Skeletal muscle cell (primary cell): ENCODE measurements around the gene SCN9A.
"Not testable (repeated sequence)": the region's sequence is repeated elsewhere in the genome, so short reads cannot be mapped to it uniquely, and the experiment has no call there.

Experiments used
- DNase-seq: peaks from one replicate; pipeline ENCODE4 v3.0.0-alpha.2; 2010; ENCODE audit warnings: low read depth
- H3K4me3 ChIP-seq: 2 replicates; pipeline ENCODE4 v1.5.1; 2011; ENCODE audit warnings: low read depth, mild to moderate bottlenecking, control low read depth, low read length, moderate library complexity

SCN9A gene

GRCh38 chr2:166375736-166376487 is at the start of gene SCN9A:
Gene SCN9A (minus strand): TSS chr2:166375944. CDS start chr2:166311756, 64,188 bp downstream.
- DNase-seq = peak; percentile 59
- peak within 1 kb of the TSS; percentile 56 for H3K4me3 ChIP-seq

- no peak for DNase-seq
- H3K4me3 ChIP-seq = no peak overlapping the region
These were observed 49.1 kb upstream of the SCN9A start for GRCh38 chr2:166424841-166425240.

GRCh38 chr2:166419616-166419934 is 43.8 kb upstream of the SCN9A start:
- H3K4me3 ChIP-seq = no peak overlapping the region
- DNase-seq = peak; percentile 11

- no peak overlapping the region for H3K4me3 ChIP-seq
- no peak for DNase-seq
These were observed 43.3 kb upstream of the SCN9A start for GRCh38 chr2:166418853-166419615.

DNA sequence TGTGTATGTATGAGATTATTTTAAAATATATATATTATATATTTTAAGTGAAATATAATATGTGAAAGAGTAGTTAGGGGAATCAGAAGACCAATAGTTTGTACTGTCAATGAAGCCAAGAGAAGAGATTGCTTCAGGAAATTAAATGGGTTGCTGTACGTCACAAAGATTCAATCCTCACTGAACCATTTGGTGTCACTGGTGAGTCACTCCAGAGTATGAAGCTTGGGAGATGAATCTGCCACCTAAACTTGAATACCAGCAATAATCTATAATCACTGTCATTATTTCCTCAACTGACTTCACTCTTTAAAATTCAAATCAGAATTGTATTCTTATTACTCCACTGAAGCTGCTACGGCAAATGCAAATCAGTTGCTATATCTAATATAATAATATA is 41.9 kb upstream of the SCN9A start:
- H3K4me3 ChIP-seq = no peak overlapping the region
- peak; percentile 39 for DNase-seq

- H3K4me3 ChIP-seq = no peak overlapping the region
- no peak for DNase-seq
These were observed 37.5 kb upstream of the SCN9A start for GRCh38 chr2:166413255-166413654.

DNA sequence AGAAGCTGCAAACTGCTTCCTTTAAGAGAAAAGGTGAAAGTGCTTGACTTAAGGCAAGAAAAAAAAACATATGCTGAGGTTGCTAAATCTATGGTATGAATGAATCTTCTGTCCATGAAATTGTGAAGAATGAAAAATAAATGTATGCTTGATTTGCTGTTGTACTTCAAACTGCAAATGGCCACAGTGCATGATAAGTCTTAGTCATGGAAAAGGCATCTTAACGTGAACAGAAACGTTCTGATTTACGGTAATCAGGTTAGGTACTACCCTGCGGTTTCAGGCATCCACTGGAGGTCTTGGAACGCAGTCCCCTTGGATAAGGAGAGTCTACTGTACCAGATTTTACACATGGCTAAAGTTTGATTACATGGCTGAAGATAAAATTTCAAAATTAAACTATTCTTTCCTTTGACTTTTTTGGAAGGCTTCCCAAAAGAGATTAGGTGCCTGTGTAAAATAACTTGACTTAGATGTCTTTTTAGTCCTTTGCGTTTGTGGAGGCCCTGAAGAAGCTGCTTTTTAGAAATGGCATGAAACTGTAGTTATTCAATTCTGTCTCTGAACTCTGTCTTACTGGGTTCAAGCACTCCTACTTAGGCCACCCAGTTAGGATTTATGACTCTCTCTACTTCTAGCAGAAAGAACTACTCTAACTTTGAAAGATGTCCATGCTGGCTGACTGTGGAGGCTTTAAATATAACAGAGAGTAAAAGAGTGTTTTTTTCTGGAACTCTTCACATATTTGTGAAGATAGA is 35.9 kb upstream of the SCN9A start:
- no peak for DNase-seq
- H3K4me3 ChIP-seq = no peak overlapping the region

GRCh38 chr2:166410828-166411472 is 35.2 kb upstream of the SCN9A start:
- peak; percentile 92 for DNase-seq
- H3K4me3 ChIP-seq = no peak overlapping the region

GRCh38 chr2:166407746-166408145 is 32.0 kb upstream of the SCN9A start:
- not testable (repeated sequence) for H3K4me3 ChIP-seq, DNase-seq

DNA sequence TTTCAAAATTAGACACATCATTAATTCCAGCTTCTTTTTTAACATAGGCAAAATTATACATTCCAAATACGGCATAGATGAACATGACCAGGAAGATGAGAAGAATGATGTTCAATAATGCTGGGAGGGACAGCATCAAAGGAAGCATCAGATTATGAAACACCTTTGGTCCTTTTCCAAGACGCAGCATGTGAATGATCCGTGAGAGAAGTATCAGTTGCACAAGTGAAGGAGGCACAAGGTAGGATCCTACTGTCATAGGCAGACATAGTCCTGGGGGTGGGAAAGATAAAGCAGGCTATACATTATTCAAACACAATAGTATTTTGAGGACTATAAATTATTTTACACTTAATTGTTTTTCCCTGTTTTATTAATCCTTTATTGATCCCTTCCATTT is 30.6 kb upstream of the SCN9A start:
- no peak for DNase-seq
- no peak overlapping the region for H3K4me3 ChIP-seq

DNA sequence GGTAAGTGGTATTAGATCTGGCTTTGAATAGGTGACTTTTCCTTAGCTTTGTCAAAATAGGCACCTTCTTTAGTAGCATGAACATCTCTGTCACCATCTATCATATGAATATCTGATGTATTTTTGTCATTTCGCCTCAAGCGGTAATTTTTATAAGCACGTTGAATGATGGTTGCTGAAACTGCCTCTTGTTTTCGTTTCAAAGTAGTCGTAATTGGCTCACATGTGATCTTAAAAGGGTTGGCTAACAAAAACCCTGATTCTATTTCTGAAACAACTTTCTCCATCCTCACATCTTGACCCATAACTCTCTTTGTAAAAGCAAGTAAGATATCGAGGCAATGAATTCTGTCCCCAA is 29.8 kb upstream of the SCN9A start:
- DNase-seq = no peak
- H3K4me3 ChIP-seq = no peak overlapping the region

- no peak overlapping the region for H3K4me3 ChIP-seq
- DNase-seq = no peak
These were observed 29.3 kb upstream of the SCN9A start for GRCh38 chr2:166404831-166405568.

DNA sequence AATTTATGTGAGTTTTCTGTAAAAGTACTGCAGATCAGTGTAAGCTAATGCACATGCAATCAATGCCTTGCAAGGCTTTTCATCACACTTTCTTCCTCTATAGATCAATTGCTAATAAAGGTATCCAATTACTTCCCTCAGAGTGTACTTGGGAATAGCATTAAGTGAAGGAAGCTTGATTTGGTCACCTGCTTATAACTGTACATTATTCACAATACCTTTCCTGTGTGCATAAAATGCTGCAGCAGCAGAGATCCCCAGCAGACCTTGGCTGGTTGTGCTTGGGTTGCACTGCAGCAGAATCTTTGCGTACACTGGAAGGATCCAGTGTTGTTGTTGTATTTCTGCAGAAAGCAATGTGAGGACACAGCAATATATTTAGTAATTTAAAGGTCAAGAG is 18.5 kb upstream of the SCN9A start:
- no peak overlapping the region for H3K4me3 ChIP-seq
- no peak for DNase-seq

GRCh38 chr2:166393008-166393407 is 17.3 kb upstream of the SCN9A start:
- no peak overlapping the region for H3K4me3 ChIP-seq
- DNase-seq = no peak

DNA sequence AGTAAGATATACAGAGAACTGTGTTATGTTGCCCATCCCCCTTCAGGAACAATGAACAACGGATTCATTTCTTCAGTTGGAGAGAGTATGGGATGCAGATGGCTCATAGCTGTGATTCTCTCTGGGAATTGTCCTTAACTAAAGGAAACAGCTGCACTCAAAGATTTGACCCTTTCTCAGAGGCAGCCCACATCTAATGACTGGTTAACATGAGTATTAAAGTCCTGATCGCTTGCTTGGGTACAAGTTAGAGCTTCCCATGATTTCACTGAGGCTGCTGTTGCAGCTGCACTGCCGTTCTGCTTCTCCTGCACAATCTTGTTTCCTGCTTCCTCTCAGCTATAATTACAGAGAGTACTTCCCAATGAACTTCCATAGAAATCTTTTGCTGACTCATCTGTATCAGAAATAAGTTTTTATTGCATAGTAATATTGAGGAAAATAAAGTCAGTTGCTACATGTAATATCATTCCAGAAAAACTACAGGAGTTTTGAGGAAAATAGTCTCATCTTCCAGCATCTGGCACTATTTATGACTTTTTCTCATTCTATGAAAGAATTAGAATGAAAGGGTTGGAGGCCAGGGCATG is 12.8 kb upstream of the SCN9A start:
- DNase-seq = no peak
- no peak overlapping the region for H3K4me3 ChIP-seq

GRCh38 chr2:166385313-166385712 is 9.6 kb upstream of the SCN9A start:
- no peak overlapping the region for H3K4me3 ChIP-seq
- DNase-seq = no peak

DNA sequence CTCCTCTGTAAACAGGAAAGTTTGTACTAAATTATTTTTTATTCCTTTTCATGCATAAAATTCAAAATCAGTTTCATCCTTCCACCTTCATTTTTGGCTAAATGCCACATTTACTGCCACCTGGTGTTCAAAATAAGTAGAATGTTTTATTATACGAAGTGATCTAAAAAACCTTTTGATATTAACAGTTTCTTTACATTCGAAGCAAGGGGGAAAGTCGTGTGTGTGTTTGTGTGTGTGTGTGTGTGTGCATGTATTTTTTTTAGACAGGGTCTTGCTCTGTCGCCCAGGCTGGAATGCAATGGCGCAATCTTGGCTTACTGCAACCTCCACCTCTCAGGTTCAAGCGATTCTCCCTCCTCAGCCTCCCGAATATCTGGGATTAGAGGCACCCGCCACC is 9.0 kb upstream of the SCN9A start:
- H3K4me3 ChIP-seq = no peak overlapping the region
- no peak for DNase-seq

DNA sequence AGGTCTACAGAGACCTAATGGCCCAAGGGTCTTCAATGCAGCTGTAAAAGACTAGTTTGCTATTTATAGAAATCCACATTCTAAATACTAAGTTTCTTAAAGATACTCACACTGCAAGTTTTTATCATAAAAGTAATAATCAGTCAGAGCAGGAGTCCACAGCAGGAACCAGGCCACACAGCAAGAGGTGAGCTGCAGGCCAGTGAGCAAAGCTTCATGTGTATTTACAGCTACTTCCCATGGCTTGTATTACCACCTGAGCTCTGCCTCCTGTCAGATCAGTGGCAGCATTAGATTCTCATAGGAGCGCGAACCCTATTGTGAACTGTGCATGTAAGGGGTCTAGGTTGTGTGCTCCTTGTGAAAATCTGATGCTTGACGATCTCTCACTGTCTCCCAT is 6.7 kb upstream of the SCN9A start:
- no peak overlapping the region for H3K4me3 ChIP-seq
- no peak for DNase-seq

DNA sequence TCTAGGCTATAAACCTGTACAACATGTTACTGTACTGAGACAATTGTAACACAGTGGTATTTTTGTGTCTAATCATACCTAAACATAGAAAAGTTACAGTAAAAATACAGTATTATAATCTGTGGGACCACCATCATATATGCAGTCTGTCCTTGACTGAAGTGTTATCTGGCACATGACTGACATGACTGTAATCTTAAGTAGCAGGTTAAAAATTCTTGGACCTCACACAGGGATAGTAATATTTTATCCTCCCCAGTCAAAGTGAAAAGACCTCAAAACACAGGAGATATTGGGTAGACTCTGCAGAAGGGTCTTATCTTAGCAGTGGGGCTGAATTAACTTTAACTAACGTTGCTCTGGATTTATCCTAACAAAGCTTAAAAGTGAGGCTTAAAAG is 4.9 kb upstream of the SCN9A start:
- no peak overlapping the region for H3K4me3 ChIP-seq
- no peak for DNase-seq
